Smooth muscle cell (in vitro differentiated cells): ENCODE results near the gene LEFTY1. TPM values are rescaled to one million over a fixed set of nuclear protein-coding genes. Genes with fewer than 3 reads are reported as not detected.
A peak's percentile ranks its signal among the peaks of the same experiment; 100 is the strongest.

Experiments used
- DNase-seq: peaks from one replicate; lab custom pipeline; 2025; ENCODE audit not compliant: unreplicated experiment; lab: John Stamatoyannopoulos, UW
- H2AFZ ChIP-seq: fragments of 200-600 bp; sonication (generic); 2 replicates; pipeline ENCODE4 v1.6.0; 2016; ENCODE audit warnings: antibody characterized with exemption, low read depth, mild to moderate bottlenecking
- H3F3A ChIP-seq: fragments of 200-600 bp; sonication (generic); 2 replicates; pipeline ENCODE4 v1.6.0; 2017; ENCODE audit warnings: antibody characterized with exemption, low read depth
- H3K27ac ChIP-seq: fragments of 200-600 bp; sonication (generic); 2 replicates; pipeline ENCODE4 v1.5.1; 2016; ENCODE audit warnings: low read depth, mild to moderate bottlenecking
- H3K27me3 ChIP-seq: fragments of 200-600 bp; sonication (generic); 2 replicates; pipeline ENCODE4 v1.6.1; 2016; ENCODE audit warnings: low read depth, mild to moderate bottlenecking
- H3K36me3 ChIP-seq: fragments of 200-600 bp; sonication (generic); 2 replicates; pipeline ENCODE4 v1.5.1; 2016; ENCODE audit warnings: low read depth
- H3K4me1 ChIP-seq: fragments of 200-600 bp; sonication (generic); 2 replicates; pipeline ENCODE4 v1.5.1; 2016; ENCODE audit warnings: low read depth
- H3K4me2 ChIP-seq: fragments of 200-600 bp; sonication (generic); 2 replicates; pipeline ENCODE4 v1.6.0; 2016; ENCODE audit warnings: mild to moderate bottlenecking
- H3K4me3 ChIP-seq: fragments of 200-600 bp; sonication (generic); 2 replicates; pipeline ENCODE4 v1.5.1; 2016; ENCODE audit warnings: mild to moderate bottlenecking
- H3K79me2 ChIP-seq: fragments of 200-600 bp; sonication (generic); 2 replicates; pipeline ENCODE4 v1.6.0; 2016; ENCODE audit warnings: low read depth, mild to moderate bottlenecking
- H3K9ac ChIP-seq: fragments of 200-600 bp; sonication (generic); 2 replicates; pipeline ENCODE4 v1.6.0; 2016; ENCODE audit warnings: low read depth
- H3K9me3 ChIP-seq: fragments of 200-600 bp; sonication (generic); replicated peaks from 2 replicates; pipeline ENCODE4 v1.5.1; 2016; ENCODE audit warnings: low read depth
- H4K20me1 ChIP-seq: fragments of 200-600 bp; sonication (generic); 2 replicates; pipeline ENCODE4 v1.6.0; 2016; ENCODE audit warnings: low read depth
- CTCF ChIP-seq: fragments of 200-600 bp; sonication (generic); IDR thresholded peaks from 2 replicates; pipeline ENCODE4 v1.5.1; 2017; ENCODE audit warnings: borderline replicate concordance, mild to moderate bottlenecking, antibody characterized with exemption; ENCODE audit not compliant: insufficient read depth, poor library complexity, severe bottlenecking
- WGBS: methylation state at CpG from one replicate; pipeline ENCODE4 v1.1.7; 2016; ENCODE audit warnings: low lambda C conversion rate; 5-methylcytosine and 5-hydroxymethylcytosine counted together
- polyA plus RNA-seq: library from polyadenylated mRNA; unstranded; fragments of >200 nt; fragmentation: Nextera tagmentation; extraction: Ambion mirVana; gene quantifications from 2 replicates; pipeline ENCODE4 v1.2.1, GENCODE V29; 2016
- total RNA-seq: library from RNA; depleted of rRNA; stranded (reverse); fragments of >200 nt; gene quantifications from 2 replicates; pipeline ENCODE4 v1.2.3, GENCODE V29; 2014

LEFTY1 gene
- total and polyA plus RNA-seq, 2 experiments from 2014 or later: not detected

GRCh38 chr1:225848030-225848955 lies 40.7 kb downstream of the LEFTY1 start:
- Histone ChIP-seq H3K4me2 (peak overlapping the region; percentile 48), H3K27ac (no peak overlapping the region), H3K36me3 (no peaks in the 10 kb centered on the region), H4K20me1 (no peaks in the 10 kb centered on the region), H3K4me1 (no peaks in the 10 kb centered on the region), H3K79me2 (no peaks in the 10 kb centered on the region), H3K9ac (no peak overlapping the region), H3K9me3 (no peaks in the 10 kb centered on the region), H3K27me3 (no peaks in the 10 kb centered on the region), H3F3A (no peaks in the 10 kb centered on the region), H2AFZ (no peak overlapping the region), H3K4me3 (no peak overlapping the region)
- whole genome bisulfite sequencing: 59% methylated on average over 16 of the region's 16 CpGs
- no peak for DNase-seq
- TF ChIP-seq CTCF: no peak

- no peaks in the 10 kb centered on the region for H3K27me3 ChIP-seq
- no peak overlapping the region for H3K4me3 ChIP-seq
- no peaks in the 10 kb centered on the region for H4K20me1 ChIP-seq
- no peak for DNase-seq
- H3F3A ChIP-seq: no peaks in the 10 kb centered on the region
- no peaks in the 10 kb centered on the region for H3K79me2 ChIP-seq
- no peaks in the 10 kb centered on the region for H3K4me1 ChIP-seq
- no peaks in the 10 kb centered on the region for H3K36me3 ChIP-seq
- no peak overlapping the region for H3K4me2 ChIP-seq
- 99% methylated on average over 4 of the region's 4 CpGs for WGBS
- no peak for TF ChIP-seq CTCF
- no peak overlapping the region for H3K27ac ChIP-seq
- no peak overlapping the region for H3K9ac ChIP-seq
- no peak overlapping the region for H2AFZ ChIP-seq
- H3K9me3 ChIP-seq: no peaks in the 10 kb centered on the region
Measured at GRCh38 chr1:225847610-225848009, 41.3 kb downstream of the LEFTY1 start.

- H3K9ac ChIP-seq: no peak overlapping the region
- WGBS: 96% methylated on average over 20 of the region's 20 CpGs
- H3K9me3 ChIP-seq: no peaks in the 10 kb centered on the region
- H3K36me3 ChIP-seq: no peaks in the 10 kb centered on the region
- no peaks in the 10 kb centered on the region for H4K20me1 ChIP-seq
- no peaks in the 10 kb centered on the region for H3K27me3 ChIP-seq
- H2AFZ ChIP-seq: no peak overlapping the region
- H3K79me2 ChIP-seq: no peaks in the 10 kb centered on the region
- no peak overlapping the region for H3K27ac ChIP-seq
- no peak overlapping the region for H3K4me2 ChIP-seq
- H3K4me3 ChIP-seq: no peak overlapping the region
- H3F3A ChIP-seq: no peaks in the 10 kb centered on the region
- H3K4me1 ChIP-seq: no peaks in the 10 kb centered on the region
- no peak for DNase-seq
- no peak for TF ChIP-seq CTCF
Measured at GRCh38 chr1:225846331-225847310, 42.3 kb downstream of the LEFTY1 start.
